HepG2 (cell line): ENCODE measurements around the gene IGLL1. TPM values are rescaled to one million over a fixed set of nuclear protein-coding genes. Genes with fewer than 3 reads are reported as not detected.

ENCODE experiments used
- ATAC-seq: fragments of 200-7000 bp; cut with Tn5 transposase; 3 replicates; pipeline ENCODE4 v1.9.1; 2020; ENCODE audit warnings: mild to moderate bottlenecking, moderate library complexity
- BruUV-seq: library from RNA; stranded (reverse); fragments of 400-500 nt; replicated peaks from 2 replicates; lab custom pipeline; 2021; lab: Mats Ljungman, UMichigan
- CTCF ChIA-PET: fragments of 300-600 bp; formaldehyde crosslinking; extraction: SDS; loops from one replicate; lab custom pipeline; 2021; ENCODE audit warnings: low total read pairs, inconsistent platforms, low intra/inter-chr PET ratio; lab: Yijun Ruan, JAX
- POLR2A ChIA-PET: fragments of 350-600 bp; sonication (Branson Sonifier 250); formaldehyde crosslinking; loops from one replicate; lab custom pipeline; 2020; ENCODE audit warnings: antibody characterized with exemption, inconsistent platforms; lab: Yijun Ruan, JAX
- DNase-seq: peaks from one replicate; pipeline ENCODE4 v3.0.0-alpha.2; 2015; ENCODE audit warnings: low spot score
- FAIRE-seq: peaks from 3 replicates; lab custom pipeline; 2011; peaks lifted over from hg19 to GRCh38; lab: Jason Lieb, UNC
- H2AFZ ChIP-seq: one replicate; pipeline ENCODE4 v1.6.1; 2011; ENCODE audit warnings: low read length, inconsistent platforms
- H3K27ac ChIP-seq: fragments of 300-600 bp; 3 replicates; pipeline ENCODE4 v1.8.0; 2011; ENCODE audit warnings: mixed run types, mild to moderate bottlenecking, mixed read lengths, low read length, inconsistent platforms; ENCODE audit not compliant: insufficient read depth; ENCODE audit errors: extremely low read length
- H3K27me3 ChIP-seq, 2 experiments: fragments of 200-600 bp in 1 of 2; 2 replicates in 1 of 2; 3 replicates in 1 of 2; pipeline versions ENCODE4 v1.6.0 to v1.8.0; 2011; ENCODE audit warnings: low read length in 2 of 2, mild to moderate bottlenecking in 2 of 2, moderate library complexity in 2 of 2, inconsistent platforms in 1 of 2; ENCODE audit not compliant: insufficient read depth in 2 of 2, control insufficient read depth in 1 of 2
- H3K36me3 ChIP-seq, 2 experiments: fragments of 200-600 bp in 1 of 2; replicated peaks in 1 of 2; 2 replicates in 1 of 2; 3 replicates in 1 of 2; pipeline versions ENCODE4 v1.5.1 to v1.8.0; 2011; ENCODE audit warnings: low read length in 2 of 2, inconsistent platforms in 1 of 2; ENCODE audit not compliant: insufficient read depth in 2 of 2, control insufficient read depth in 1 of 2
- H3K4me1 ChIP-seq: 2 replicates; pipeline ENCODE4 v1.5.1; 2012; ENCODE audit warnings: low read length, inconsistent platforms; ENCODE audit not compliant: insufficient read depth
- H3K4me2 ChIP-seq: 2 replicates; pipeline ENCODE4 v1.6.0; 2011; ENCODE audit warnings: low read depth, low read length, inconsistent platforms
- H3K4me3 ChIP-seq, 3 experiments: fragments of 200-600 bp in 1 of 3; sonication (generic), shearing (Covaris generic) in 1 of 3; replicated peaks in 1 of 3; 2 replicates each; pipeline ENCODE4 v1.5.1; 2011 to 2016; ENCODE audit warnings: low read length in 3 of 3, inconsistent platforms in 2 of 3, low read depth in 2 of 3, mild to moderate bottlenecking in 2 of 3, control low read depth in 1 of 3, mixed read lengths in 1 of 3; ENCODE audit not compliant: insufficient read depth in 1 of 3
- H3K79me2 ChIP-seq: one replicate; pipeline ENCODE4 v1.6.1; 2011; ENCODE audit warnings: low read length, inconsistent platforms; ENCODE audit not compliant: insufficient read depth
- H3K9ac ChIP-seq: 2 replicates; pipeline ENCODE4 v1.6.0; 2011; ENCODE audit warnings: mild to moderate bottlenecking, low read depth, low read length, inconsistent platforms; ENCODE audit not compliant: insufficient read depth
- H3K9me3 ChIP-seq: 2 replicates; pipeline ENCODE4 v1.5.1; 2012; ENCODE audit warnings: mild to moderate bottlenecking, low read length
- H4K20me1 ChIP-seq: 2 replicates; pipeline ENCODE4 v1.6.0; 2011; ENCODE audit warnings: inconsistent platforms, mild to moderate bottlenecking, low read length, moderate library complexity; ENCODE audit not compliant: insufficient read depth
- CREB1 ChIP-seq, 2 experiments: fragments of 450-650 bp in 1 of 2; IDR thresholded peaks; 2 replicates each; pipeline ENCODE4 v1.6.1; 2016 to 2017; ENCODE audit warnings: control low read depth in 1 of 2, mild to moderate bottlenecking in 1 of 2, missing compliant biosample characterization in 1 of 2, missing genetic modification characterization in 1 of 2
- EP300 ChIP-seq, 3 experiments: sonication (generic) in 1 of 3; formaldehyde crosslinking in 1 of 3; IDR thresholded peaks; 2 replicates each; pipeline versions ENCODE4 v1.5.1 to v1.6.1; 2011 to 2020; ENCODE audit warnings: low read depth in 2 of 3, low read length in 2 of 3, borderline replicate concordance in 1 of 3, improper control_type of control experiment in 1 of 3, mild to moderate bottlenecking in 1 of 3, missing genetic modification reagents in 1 of 3, moderate library complexity in 1 of 3
- HCFC1 ChIP-seq: fragments of 150-350 bp; IDR thresholded peaks from 2 replicates; pipeline ENCODE4 v1.6.1; 2014; ENCODE audit warnings: low read depth, low read length
- KLF9 ChIP-seq: IDR thresholded peaks from 2 replicates; pipeline ENCODE4 v1.6.1; 2016; ENCODE audit warnings: low read depth
- MATR3 ChIP-seq: sonication (generic); formaldehyde crosslinking; IDR thresholded peaks from 2 replicates; pipeline ENCODE4 v1.4.0; 2020; ENCODE audit warnings: missing genetic modification reagents
- SMC3 ChIP-seq: IDR thresholded peaks from 2 replicates; pipeline ENCODE4 v1.6.1; 2011; ENCODE audit warnings: low read length, improper control_type of control experiment
- YEATS4 ChIP-seq: sonication (generic); formaldehyde crosslinking; IDR thresholded peaks from 2 replicates; pipeline ENCODE4 v1.4.0; 2020; ENCODE audit warnings: missing genetic modification reagents, borderline replicate concordance
- ZNF556 ChIP-seq: sonication (generic); formaldehyde crosslinking; IDR thresholded peaks from 2 replicates; pipeline ENCODE4 v1.4.0; 2020; ENCODE audit warnings: mild to moderate bottlenecking, missing genetic modification reagents, borderline replicate concordance
- ZNF562 ChIP-seq: sonication (generic); formaldehyde crosslinking; IDR thresholded peaks from 2 replicates; pipeline ENCODE4 v1.8.0; 2022; ENCODE audit warnings: missing genetic modification reagents, borderline replicate concordance
- ZNF563 ChIP-seq: sonication (generic); formaldehyde crosslinking; IDR thresholded peaks from 2 replicates; pipeline ENCODE4 v1.8.0; 2022; ENCODE audit warnings: mild to moderate bottlenecking, moderate library complexity, missing genetic modification reagents
- WGBS: methylation state at CpG from one replicate; pipeline ENCODE4 v1.1.6; 2017; ENCODE audit warnings: low lambda C conversion rate; 5-methylcytosine and 5-hydroxymethylcytosine counted together
- in situ Hi-C: cut with HindIII; loops from 2 replicates; pipeline ENCODE4 v1.10.0; 2017; ENCODE audit warnings: low pct_unique_long_range_greater_than_20kb; ENCODE audit not compliant: extremely low pct_ligation_motif_present
- intact Hi-C: fragments of 100-400 bp; cut with micrococcal nuclease; formaldehyde crosslinking; loops from one replicate; pipeline ENCODE4 v1.10.0; 2022; ENCODE audit not compliant: unreplicated experiment
- polyA plus RNA-seq, 8 experiments: library from polyadenylated mRNA; depleted of rRNA in 3 of 8; stranded (reverse) in 7 of 8; unstranded in 1 of 8; fragments of >200 nt; fragmentation: Illumina TruSeq in 4 of 8; extraction: Trizol in 4 of 8; gene quantifications; 2 replicates each; pipeline versions ENCODE4 v1.2.1 to v1.2.3, GENCODE V29; 2011 to 2016; ENCODE audit warnings: low read depth in 4 of 8, missing spikeins in 1 of 8, mixed read lengths in 1 of 8; ENCODE audit not compliant: insufficient read depth in 1 of 8
- total RNA-seq, 5 experiments: library from RNA; depleted of rRNA; stranded (reverse); fragments of >200 nt; fragmentation: Illumina TruSeq; extraction: Trizol; gene quantifications; 2 replicates each; pipeline ENCODE4 v1.2.3, GENCODE V29; 2016; ENCODE audit warnings: low read depth in 1 of 5
- TF ChIP-seq, protein P1 (sequence below): sonication (generic); formaldehyde crosslinking; IDR thresholded peaks from 2 replicates; pipeline ENCODE4 v1.5.1; 2020; ENCODE audit warnings: mild to moderate bottlenecking, missing genetic modification reagents, moderate library complexity
- TF ChIP-seq, protein P2 (sequence below): sonication (generic); formaldehyde crosslinking; IDR thresholded peaks from 2 replicates; pipeline ENCODE4 v1.4.0; 2020; ENCODE audit warnings: missing genetic modification reagents
- TF ChIP-seq, protein P3 (sequence below): sonication (generic); formaldehyde crosslinking; IDR thresholded peaks from 2 replicates; pipeline ENCODE4 v1.4.0; 2020; ENCODE audit warnings: mild to moderate bottlenecking, missing genetic modification reagents

Gene IGLL1
- total and polyA plus RNA-seq, 2 of the 13 experiments (the other 11 are each of a cell fraction or from before 2014, with no cell fraction given) = not detected

DNA sequence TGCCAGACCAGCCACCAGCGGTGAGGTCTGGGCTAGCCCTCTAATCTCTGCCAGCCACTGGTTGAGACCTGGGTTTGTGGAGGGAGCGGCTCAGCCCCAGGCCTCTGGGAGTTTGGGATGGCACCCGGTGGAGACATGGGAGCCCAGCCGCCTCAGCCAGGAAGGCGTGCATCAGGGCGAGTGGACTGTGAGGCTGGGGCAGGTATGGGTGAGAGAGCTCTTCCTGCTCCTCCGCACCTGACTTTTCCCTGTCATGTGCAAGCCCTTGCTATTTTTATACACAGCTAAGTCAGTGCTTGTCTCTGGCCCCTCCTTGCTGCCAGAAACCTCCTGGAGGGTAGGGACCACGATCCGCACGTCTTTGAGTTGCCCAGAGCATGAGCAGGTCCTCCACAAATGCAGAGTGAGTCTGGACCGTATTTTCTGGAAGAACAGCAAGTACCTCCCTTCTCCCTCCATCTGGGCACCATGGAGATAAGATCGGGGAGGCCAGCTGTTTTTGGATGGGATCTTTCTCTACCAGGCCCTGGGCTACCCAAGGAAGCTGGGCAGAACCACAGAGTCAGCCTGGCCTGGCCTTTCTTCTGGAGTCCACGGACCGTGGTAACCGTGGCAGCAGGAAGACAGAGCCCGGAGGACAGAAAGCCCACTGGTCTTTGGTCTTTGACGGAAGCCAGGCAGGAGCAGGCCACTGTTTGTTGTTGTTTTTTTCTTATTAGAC lies 53.3 kb downstream of the IGLL1 start:
- Histone ChIP-seq H3K9ac (no peak overlapping the region), H3K4me2 (no peak overlapping the region), H3K79me2 (no peaks in the 10 kb centered on the region), H3K36me3 (no peaks in the 10 kb centered on the region), H3K27me3 (no peaks in the 10 kb centered on the region), H3K27ac (peak overlapping the region; percentile 38), H3K4me1 (peaks cover 59% of the 10 kb centered on the region), H3K9me3 (no peaks in the 10 kb centered on the region), H3K4me3 (no peak overlapping the region), H2AFZ (peak overlapping the region; percentile 19), H4K20me1 (no peaks in the 10 kb centered on the region)
- TF ChIP-seq ZNF556 (CRISPR knock-in tag) (no peak), CREB1 (IDR thresholded peaks at IDR 0.05) (no peak), CREB1 (CRISPR knock-in tag; IDR thresholded peaks at IDR 0.05) (no peak), KLF9 (CRISPR knock-in tag) (no peak), HCFC1 (no peak), SMC3 (no peak), MATR3 (CRISPR knock-in tag) (no peak), ZNF563 (CRISPR knock-in tag) (no peak), ZNF562 (CRISPR knock-in tag) (no peak), EP300 (IDR thresholded peaks at IDR 0.05; ENCODE audit: low read depth in 2 of 2, low read length in 2 of 2) (no peak), EP300 (CRISPR knock-in tag; IDR thresholded peaks at IDR 0.05; ENCODE audit: borderline replicate concordance) (no peak), YEATS4 (no peak)
- TF ChIP-seq, protein P1, sequence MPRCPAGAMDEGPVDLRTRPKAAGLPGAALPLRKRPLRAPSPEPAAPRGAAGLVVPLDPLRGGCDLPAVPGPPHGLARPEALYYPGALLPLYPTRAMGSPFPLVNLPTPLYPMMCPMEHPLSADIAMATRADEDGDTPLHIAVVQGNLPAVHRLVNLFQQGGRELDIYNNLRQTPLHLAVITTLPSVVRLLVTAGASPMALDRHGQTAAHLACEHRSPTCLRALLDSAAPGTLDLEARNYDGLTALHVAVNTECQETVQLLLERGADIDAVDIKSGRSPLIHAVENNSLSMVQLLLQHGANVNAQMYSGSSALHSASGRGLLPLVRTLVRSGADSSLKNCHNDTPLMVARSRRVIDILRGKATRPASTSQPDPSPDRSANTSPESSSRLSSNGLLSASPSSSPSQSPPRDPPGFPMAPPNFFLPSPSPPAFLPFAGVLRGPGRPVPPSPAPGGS = no peak
- TF ChIP-seq, protein P2, sequence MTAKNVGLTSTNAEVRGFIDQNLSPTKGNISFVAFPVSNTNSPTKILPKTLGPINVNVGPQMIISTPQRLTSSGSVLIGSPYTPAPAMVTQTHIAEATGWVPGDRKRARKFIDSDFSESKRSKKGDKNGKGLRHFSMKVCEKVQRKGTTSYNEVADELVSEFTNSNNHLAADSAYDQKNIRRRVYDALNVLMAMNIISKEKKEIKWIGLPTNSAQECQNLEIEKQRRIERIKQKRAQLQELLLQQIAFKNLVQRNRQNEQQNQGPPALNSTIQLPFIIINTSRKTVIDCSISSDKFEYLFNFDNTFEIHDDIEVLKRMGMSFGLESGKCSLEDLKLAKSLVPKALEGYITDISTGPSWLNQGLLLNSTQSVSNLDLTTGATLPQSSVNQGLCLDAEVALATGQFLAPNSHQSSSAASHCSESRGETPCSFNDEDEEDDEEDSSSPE (CRISPR knock-in tag) = no peak
- TF ChIP-seq, protein P3, sequence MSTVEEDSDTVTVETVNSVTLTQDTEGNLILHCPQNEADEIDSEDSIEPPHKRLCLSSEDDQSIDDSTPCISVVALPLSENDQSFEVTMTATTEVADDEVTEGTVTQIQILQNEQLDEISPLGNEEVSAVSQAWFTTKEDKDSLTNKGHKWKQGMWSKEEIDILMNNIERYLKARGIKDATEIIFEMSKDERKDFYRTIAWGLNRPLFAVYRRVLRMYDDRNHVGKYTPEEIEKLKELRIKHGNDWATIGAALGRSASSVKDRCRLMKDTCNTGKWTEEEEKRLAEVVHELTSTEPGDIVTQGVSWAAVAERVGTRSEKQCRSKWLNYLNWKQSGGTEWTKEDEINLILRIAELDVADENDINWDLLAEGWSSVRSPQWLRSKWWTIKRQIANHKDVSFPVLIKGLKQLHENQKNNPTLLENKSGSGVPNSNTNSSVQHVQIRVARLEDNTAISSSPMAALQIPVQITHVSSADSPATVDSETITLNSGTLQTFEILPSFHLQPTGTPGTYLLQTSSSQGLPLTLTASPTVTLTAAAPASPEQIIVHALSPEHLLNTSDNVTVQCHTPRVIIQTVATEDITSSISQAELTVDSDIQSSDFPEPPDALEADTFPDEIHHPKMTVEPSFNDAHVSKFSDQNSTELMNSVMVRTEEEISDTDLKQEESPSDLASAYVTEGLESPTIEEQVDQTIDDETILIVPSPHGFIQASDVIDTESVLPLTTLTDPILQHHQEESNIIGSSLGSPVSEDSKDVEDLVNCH = no peak
- ChIA-PET POLR2A (no interaction called here), CTCF (no interaction called here)
- 76% methylated on average over 6 of the region's 17 CpGs for WGBS
- ATAC-seq (no peak), FAIRE-seq (no peak), DNase-seq (no peak)
- no TSS peak for BruUV-seq
- intact Hi-C loops (no loop called here), in situ Hi-C loops (no loop called here)
